HG03558 (cell line): ENCODE data around the gene KCNIP1.

Experiments used
- ATAC-seq: cut with Tn5 transposase; IDR thresholded peaks from one replicate; pipeline ENCODE4 v1.9.1; 2021; ENCODE audit warnings: moderate number of reproducible peaks; ENCODE audit not compliant: unreplicated experiment; ENCODE audit errors: extremely low read depth

The KCNIP1 gene

GRCh38 chr5:170681013-170681433 lies 177.2 kb downstream of the KCNIP1 start:
- no peak for ATAC-seq

- ATAC-seq: no peak
Measured at GRCh38 chr5:170691657-170692056, 187.8 kb downstream of the KCNIP1 start.

GRCh38 chr5:170693701-170694100 lies 189.9 kb downstream of the KCNIP1 start:
- no peak for ATAC-seq

GRCh38 chr5:170694911-170695310 lies 191.1 kb downstream of the KCNIP1 start:
- no peak for ATAC-seq

GRCh38 chr5:170697031-170697430 lies 193.2 kb downstream of the KCNIP1 start:
- no peak for ATAC-seq

- ATAC-seq: no peak
Measured at GRCh38 chr5:170700503-170700902, 196.7 kb downstream of the KCNIP1 start.

GRCh38 chr5:170701334-170701733 lies 197.5 kb downstream of the KCNIP1 start:
- ATAC-seq: no peak

GRCh38 chr5:170704417-170705192 lies 200.8 kb downstream of the KCNIP1 start:
- no peak for ATAC-seq

GRCh38 chr5:170709640-170710039 lies 205.8 kb downstream of the KCNIP1 start:
- ATAC-seq: no peak

GRCh38 chr5:170711300-170711699 lies 207.5 kb downstream of the KCNIP1 start:
- no peak for ATAC-seq

GRCh38 chr5:170715141-170715540 lies 211.3 kb downstream of the KCNIP1 start:
- no peak for ATAC-seq

- ATAC-seq: no peak
Measured at GRCh38 chr5:170716396-170716795, 212.6 kb downstream of the KCNIP1 start.

- ATAC-seq: no peak
Measured at GRCh38 chr5:170719551-170719950, 215.7 kb downstream of the KCNIP1 start.

GRCh38 chr5:170720179-170720578 lies 216.4 kb downstream of the KCNIP1 start:
- no peak for ATAC-seq

- ATAC-seq: no peak
Measured at GRCh38 chr5:170720984-170721383, 217.2 kb downstream of the KCNIP1 start.

- no peak for ATAC-seq
Measured at GRCh38 chr5:170721681-170722080, 217.9 kb downstream of the KCNIP1 start.

- ATAC-seq: no peak
Measured at GRCh38 chr5:170722316-170722715, 218.5 kb downstream of the KCNIP1 start.

- ATAC-seq: no peak
Measured at GRCh38 chr5:170731052-170731451, 227.2 kb downstream of the KCNIP1 start.

GRCh38 chr5:170732685-170733084 lies 228.9 kb downstream of the KCNIP1 start:
- ATAC-seq: no peak

- ATAC-seq: no peak
Measured at GRCh38 chr5:170736966-170737365, 233.1 kb downstream of the KCNIP1 start.

GRCh38 chr5:170737591-170737990 lies 233.8 kb downstream of the KCNIP1 start:
- no peak for ATAC-seq

GRCh38 chr5:170738840-170739239 lies 235.0 kb downstream of the KCNIP1 start:
- no peak for ATAC-seq
